Vagina (tissue), 2 donors: ENCODE measurements around the gene RYR2. TPM values are rescaled to one million over a fixed set of nuclear protein-coding genes. Genes with fewer than 3 reads are reported as not detected.

Experiments
- DNase-seq, 2 donors: peaks; one replicate each; pipeline ENCODE4 v3.0.0-alpha.2; 2017; ENCODE audit errors: extremely low spot score in 2 of 2
- H3K27ac ChIP-seq: fragments of 200-600 bp; sonication (generic); one replicate; pipeline ENCODE4 v1.5.1; 2019
- H3K27me3 ChIP-seq: fragments of 200-600 bp; sonication (generic); one replicate; pipeline ENCODE4 v1.5.1; 2019
- H3K36me3 ChIP-seq, 2 donors: fragments of 200-600 bp; sonication (generic); one replicate each; pipeline ENCODE4 v1.5.1; 2017 to 2019
- H3K4me1 ChIP-seq: fragments of 200-600 bp; sonication (generic); one replicate; pipeline ENCODE4 v1.5.1; 2019
- H3K4me3 ChIP-seq, 2 donors: fragments of 200-600 bp; sonication (generic); 1 replicate in 1 of 2; 2 replicates in 1 of 2; pipeline ENCODE4 v1.5.1; 2016 to 2019
- H3K9me3 ChIP-seq: fragments of 200-600 bp; sonication (generic); one replicate; pipeline ENCODE4 v1.5.1; 2019
- POLR2A ChIP-seq, 2 donors: fragments of 450-650 bp; IDR thresholded peaks; one replicate each; pipeline ENCODE4 v1.6.1; 2017; ENCODE audit warnings: antibody characterized with exemption in 2 of 2, mild to moderate bottlenecking in 2 of 2, moderate library complexity in 2 of 2
- POLR2AphosphoS5 ChIP-seq, 2 donors: sonication (generic); formaldehyde crosslinking; IDR thresholded peaks; one replicate each; pipeline ENCODE4 v1.9.0; 2017; ENCODE audit warnings: antibody characterized with exemption in 2 of 2, mild to moderate bottlenecking in 2 of 2, low read depth in 1 of 2; ENCODE audit not compliant: insufficient read depth in 1 of 2
- intact Hi-C: fragments of 100-400 bp; cut with DNase I; formaldehyde crosslinking; loops from one replicate; pipeline ENCODE4 v1.15.1; 2023
- total RNA-seq: library from RNA; depleted of rRNA; stranded (reverse); fragments of >200 nt; gene quantifications from one replicate; pipeline ENCODE4 v1.2.3, GENCODE V29; 2016
- TF ChIP-seq, protein P1 (sequence below), 3 experiments: fragments of 450-650 bp in 2 of 3; fragments of 200-600 bp in 1 of 3; sonication (generic) in 1 of 3; IDR thresholded peaks; one replicate each; pipeline ENCODE4 v1.5.1; 2017 to 2019; ENCODE audit warnings: antibody characterized with exemption in 3 of 3, mild to moderate bottlenecking in 2 of 3, moderate library complexity in 2 of 3

The RYR2 gene
- total RNA-seq, 1 donor from 2014 or later: 1.5 TPM

DNA sequence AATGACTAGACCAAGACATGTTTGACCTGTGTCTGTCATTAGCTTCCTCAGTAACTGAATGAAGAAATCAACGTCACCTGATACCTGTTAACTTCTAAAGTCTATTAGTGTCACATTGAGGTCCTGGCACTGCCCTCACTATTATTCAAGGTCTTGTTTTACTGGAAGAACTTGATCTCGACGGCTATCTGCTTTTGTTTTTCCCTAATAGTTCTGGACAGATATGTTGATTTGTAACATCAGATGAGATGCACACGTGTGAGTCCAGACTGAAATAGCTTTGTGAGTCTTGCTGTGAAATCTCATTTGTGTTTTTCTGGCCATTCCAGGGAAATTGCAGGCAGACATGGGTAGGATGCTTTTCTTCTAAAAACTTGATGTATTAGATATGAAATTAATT, 159.2 kb downstream of the RYR2 start:
- H3K4me3 ChIP-seq: no peak overlapping the region
- H3K9me3 ChIP-seq: no peaks in the 10 kb centered on the region
- intact Hi-C loops: no loop called here
- no peak for TF ChIP-seq POLR2AphosphoS5 (IDR thresholded peaks at IDR 0.05; ENCODE audit: insufficient read depth in 1 of 2, low read depth in 1 of 2)
- TF ChIP-seq POLR2A (IDR thresholded peaks at IDR 0.05): no peak
- TF ChIP-seq, protein P1, sequence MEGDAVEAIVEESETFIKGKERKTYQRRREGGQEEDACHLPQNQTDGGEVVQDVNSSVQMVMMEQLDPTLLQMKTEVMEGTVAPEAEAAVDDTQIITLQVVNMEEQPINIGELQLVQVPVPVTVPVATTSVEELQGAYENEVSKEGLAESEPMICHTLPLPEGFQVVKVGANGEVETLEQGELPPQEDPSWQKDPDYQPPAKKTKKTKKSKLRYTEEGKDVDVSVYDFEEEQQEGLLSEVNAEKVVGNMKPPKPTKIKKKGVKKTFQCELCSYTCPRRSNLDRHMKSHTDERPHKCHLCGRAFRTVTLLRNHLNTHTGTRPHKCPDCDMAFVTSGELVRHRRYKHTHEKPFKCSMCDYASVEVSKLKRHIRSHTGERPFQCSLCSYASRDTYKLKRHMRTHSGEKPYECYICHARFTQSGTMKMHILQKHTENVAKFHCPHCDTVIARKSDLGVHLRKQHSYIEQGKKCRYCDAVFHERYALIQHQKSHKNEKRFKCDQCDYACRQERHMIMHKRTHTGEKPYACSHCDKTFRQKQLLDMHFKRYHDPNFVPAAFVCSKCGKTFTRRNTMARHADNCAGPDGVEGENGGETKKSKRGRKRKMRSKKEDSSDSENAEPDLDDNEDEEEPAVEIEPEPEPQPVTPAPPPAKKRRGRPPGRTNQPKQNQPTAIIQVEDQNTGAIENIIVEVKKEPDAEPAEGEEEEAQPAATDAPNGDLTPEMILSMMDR (IDR thresholded peaks at IDR 0.05): no peak
- no peaks in the 10 kb centered on the region for H3K27me3 ChIP-seq
- DNase-seq: no peak
- H3K27ac ChIP-seq: no peak overlapping the region
- no peaks in the 10 kb centered on the region for H3K4me1 ChIP-seq
- H3K36me3 ChIP-seq: no peaks in the 10 kb centered on the region

- no peak for DNase-seq
- no peak overlapping the region for H3K27ac ChIP-seq
- TF ChIP-seq POLR2AphosphoS5 (IDR thresholded peaks at IDR 0.05; ENCODE audit: insufficient read depth in 1 of 2, low read depth in 1 of 2) (no peak), POLR2A (IDR thresholded peaks at IDR 0.05) (no peak)
- TF ChIP-seq, protein P1 (IDR thresholded peaks at IDR 0.05): no peak
- no peak overlapping the region for H3K4me3 ChIP-seq
- intact Hi-C loops: no loop called here
- no peaks in the 10 kb centered on the region for H3K4me1 ChIP-seq
- no peaks in the 10 kb centered on the region for H3K36me3 ChIP-seq
- no peaks in the 10 kb centered on the region for H3K27me3 ChIP-seq
- H3K9me3 ChIP-seq: no peaks in the 10 kb centered on the region
Measured at GRCh38 chr1:237204841-237205240, 162.9 kb downstream of the RYR2 start.

DNA sequence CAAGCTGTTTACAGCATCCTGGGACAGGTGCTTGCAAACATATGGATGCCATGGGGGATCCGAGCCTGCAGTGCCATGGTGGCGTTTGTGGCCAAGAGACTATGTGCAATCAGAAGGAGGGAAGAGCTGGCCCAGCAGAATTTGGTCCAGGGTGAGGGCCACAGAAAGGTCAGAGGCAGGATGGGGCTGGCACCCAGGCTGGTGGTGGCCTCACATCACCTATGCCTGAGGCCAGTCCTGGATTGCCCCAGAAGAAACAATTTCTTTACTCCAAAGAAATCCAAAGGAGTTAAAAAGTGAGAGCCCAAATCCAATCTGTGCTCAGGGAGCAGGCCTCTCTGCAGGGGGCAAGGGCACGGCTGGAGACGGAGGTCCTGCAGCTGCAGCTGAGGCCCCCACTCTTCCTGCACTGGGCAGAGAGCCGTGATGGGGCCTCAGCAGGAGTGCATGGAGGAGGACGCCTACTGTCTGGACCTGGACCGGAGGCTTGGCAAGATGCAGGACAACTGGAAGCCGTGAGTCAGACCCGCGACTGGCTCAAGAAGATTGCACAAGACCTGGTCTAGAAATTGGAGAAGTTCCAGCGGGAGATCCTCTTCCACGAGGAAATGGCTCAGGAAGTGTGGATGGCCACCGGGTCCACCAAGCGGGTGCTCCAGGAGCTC, 163.5 kb downstream of the RYR2 start:
- DNase-seq: no peak
- H3K36me3 ChIP-seq: no peaks in the 10 kb centered on the region
- no peaks in the 10 kb centered on the region for H3K27me3 ChIP-seq

GRCh38 chr1:237206065-237206414, 164.1 kb downstream of the RYR2 start:
- TF ChIP-seq POLR2A (IDR thresholded peaks at IDR 0.05) (no peak), POLR2AphosphoS5 (IDR thresholded peaks at IDR 0.05; ENCODE audit: insufficient read depth in 1 of 2, low read depth in 1 of 2) (no peak)
- TF ChIP-seq, protein P1 (IDR thresholded peaks at IDR 0.05): no peak
- Histone ChIP-seq H3K36me3 (no peaks in the 10 kb centered on the region), H3K9me3 (no peaks in the 10 kb centered on the region), H3K27ac (peak overlapping the region; percentile 5), H3K4me1 (no peaks in the 10 kb centered on the region), H3K4me3 (no peak overlapping the region), H3K27me3 (no peaks in the 10 kb centered on the region)
- intact Hi-C loops: no loop called here
- no peak for DNase-seq

More for the DNA sequence above, 163.5 kb downstream of the RYR2 start:
- TF ChIP-seq POLR2A (IDR thresholded peaks at IDR 0.05): no peak
- TF ChIP-seq POLR2AphosphoS5 (IDR thresholded peaks at IDR 0.05; ENCODE audit: insufficient read depth in 1 of 2, low read depth in 1 of 2): peak in 1 of 2 donors; percentile 38
- TF ChIP-seq, protein P1 (IDR thresholded peaks at IDR 0.05): no peak
- intact Hi-C loops: no loop called here
- Histone ChIP-seq H3K9me3 (no peaks in the 10 kb centered on the region), H3K4me3 (no peak overlapping the region), H3K27ac (peak overlapping the region; percentile 5), H3K4me1 (no peaks in the 10 kb centered on the region)

- no peak overlapping the region for H3K4me3 ChIP-seq
- no peaks in the 10 kb centered on the region for H3K9me3 ChIP-seq
- TF ChIP-seq POLR2AphosphoS5 (IDR thresholded peaks at IDR 0.05; ENCODE audit: insufficient read depth in 1 of 2, low read depth in 1 of 2) (no peak), POLR2A (IDR thresholded peaks at IDR 0.05) (no peak)
- TF ChIP-seq, protein P1 (IDR thresholded peaks at IDR 0.05): no peak
- H3K36me3 ChIP-seq: no peaks in the 10 kb centered on the region
- no peaks in the 10 kb centered on the region for H3K27me3 ChIP-seq
- intact Hi-C loops: no loop called here
- no peak overlapping the region for H3K27ac ChIP-seq
- DNase-seq: no peak
- no peaks in the 10 kb centered on the region for H3K4me1 ChIP-seq
Measured at GRCh38 chr1:237211031-237211430, 169.0 kb downstream of the RYR2 start.
